ENCODE measurements around the gene CDS2.

DNA sequence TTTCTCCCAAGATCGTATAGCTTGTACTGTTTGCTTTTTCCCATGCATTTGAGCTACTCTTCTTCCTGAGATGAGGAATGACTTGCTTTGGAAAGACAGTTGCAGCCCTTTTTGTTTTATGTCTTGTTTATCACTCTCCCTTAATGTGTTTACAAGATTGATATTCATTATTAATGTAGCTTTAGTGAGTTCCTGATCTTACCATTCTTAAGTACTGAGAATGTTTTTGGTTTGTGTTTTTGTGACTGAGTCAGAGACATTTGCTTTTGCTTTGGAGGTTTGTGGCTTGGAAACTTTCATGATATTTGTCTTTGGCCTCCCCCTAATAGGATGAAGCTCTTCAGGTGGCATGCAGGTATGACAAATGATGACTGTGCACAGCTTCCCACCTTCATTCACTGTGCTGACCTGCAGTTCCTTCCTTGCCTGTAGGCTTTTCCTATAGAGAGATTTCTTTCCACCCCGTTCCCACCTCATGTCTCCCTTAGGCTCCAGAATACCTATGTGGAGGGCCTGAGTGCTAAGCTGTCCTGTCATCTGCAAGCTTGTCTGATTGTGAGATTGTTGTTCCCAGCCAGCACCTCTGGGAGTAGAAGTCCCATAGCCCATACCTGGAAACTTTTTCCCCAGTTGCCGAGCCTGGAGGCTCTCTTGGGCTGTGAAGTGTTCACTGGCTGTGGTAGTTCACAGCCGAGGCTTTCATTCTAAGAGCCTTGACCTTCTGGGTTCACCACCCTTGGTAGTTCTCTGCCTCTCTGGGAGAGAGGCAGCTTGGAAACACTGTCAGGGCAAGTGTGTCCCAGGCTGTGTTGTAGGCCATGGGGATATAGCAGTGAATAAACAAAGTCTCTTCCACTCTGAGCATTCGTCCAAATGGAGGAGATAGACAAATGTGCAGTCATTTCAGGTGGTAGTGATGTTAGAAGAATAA, 27.1 kb downstream of the CDS2 start:
- TF ChIP-seq, protein P1, sequence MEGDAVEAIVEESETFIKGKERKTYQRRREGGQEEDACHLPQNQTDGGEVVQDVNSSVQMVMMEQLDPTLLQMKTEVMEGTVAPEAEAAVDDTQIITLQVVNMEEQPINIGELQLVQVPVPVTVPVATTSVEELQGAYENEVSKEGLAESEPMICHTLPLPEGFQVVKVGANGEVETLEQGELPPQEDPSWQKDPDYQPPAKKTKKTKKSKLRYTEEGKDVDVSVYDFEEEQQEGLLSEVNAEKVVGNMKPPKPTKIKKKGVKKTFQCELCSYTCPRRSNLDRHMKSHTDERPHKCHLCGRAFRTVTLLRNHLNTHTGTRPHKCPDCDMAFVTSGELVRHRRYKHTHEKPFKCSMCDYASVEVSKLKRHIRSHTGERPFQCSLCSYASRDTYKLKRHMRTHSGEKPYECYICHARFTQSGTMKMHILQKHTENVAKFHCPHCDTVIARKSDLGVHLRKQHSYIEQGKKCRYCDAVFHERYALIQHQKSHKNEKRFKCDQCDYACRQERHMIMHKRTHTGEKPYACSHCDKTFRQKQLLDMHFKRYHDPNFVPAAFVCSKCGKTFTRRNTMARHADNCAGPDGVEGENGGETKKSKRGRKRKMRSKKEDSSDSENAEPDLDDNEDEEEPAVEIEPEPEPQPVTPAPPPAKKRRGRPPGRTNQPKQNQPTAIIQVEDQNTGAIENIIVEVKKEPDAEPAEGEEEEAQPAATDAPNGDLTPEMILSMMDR (IDR thresholded peaks at IDR 0.05): no peak
- no peak for TF ChIP-seq ZFX (IDR thresholded peaks at IDR 0.05; ENCODE audit: borderline replicate concordance)

Measured in 22Rv1 (cell line).